GM12875 (cell line): ENCODE results near the gene NIPBL.

ENCODE experiments used
- H3K4me3 ChIP-seq: one replicate; pipeline ENCODE4 v1.5.1; 2011; ENCODE audit warnings: low read depth, low read length, control low read depth
- CTCF ChIP-seq: IDR thresholded peaks from 2 replicates; pipeline ENCODE4 v1.5.1; 2011; ENCODE audit warnings: low read depth, mild to moderate bottlenecking, control low read depth, inconsistent platforms, low read length, moderate library complexity, borderline replicate concordance; ENCODE audit not compliant: insufficient read depth

NIPBL gene

GRCh38 chr5:36949593-36949992 lies 73.0 kb downstream of the NIPBL start:
- no peak overlapping the region for H3K4me3 ChIP-seq
- TF ChIP-seq CTCF = no peak

GRCh38 chr5:36950586-36951457 lies 74.3 kb downstream of the NIPBL start:
- no peak for TF ChIP-seq CTCF
- H3K4me3 ChIP-seq = no peak overlapping the region

GRCh38 chr5:36953043-36953442 lies 76.5 kb downstream of the NIPBL start:
- TF ChIP-seq CTCF = no peak
- H3K4me3 ChIP-seq = no peak overlapping the region

- TF ChIP-seq CTCF = no peak
- no peak overlapping the region for H3K4me3 ChIP-seq
These were observed 81.5 kb downstream of the NIPBL start for GRCh38 chr5:36957953-36958537.

- no peak for TF ChIP-seq CTCF
These were observed 82.0 kb downstream of the NIPBL start for GRCh38 chr5:36958612-36959011.

GRCh38 chr5:36965179-36965578 lies 88.6 kb downstream of the NIPBL start:
- TF ChIP-seq CTCF = no peak
- H3K4me3 ChIP-seq = no peak overlapping the region

More at GRCh38 chr5:36958612-36959011, 82.0 kb downstream of the NIPBL start:
- H3K4me3 ChIP-seq = no peak overlapping the region
